SK-N-SH (cell line): ENCODE results near the gene GUCA2B.

Experiments used
- GABPA ChIP-seq: IDR thresholded peaks from 2 replicates; pipeline ENCODE4 v1.4.0; 2012; ENCODE audit warnings: low read depth, mild to moderate bottlenecking
- POLR2AphosphoS5 ChIP-seq: IDR thresholded peaks from 2 replicates; pipeline ENCODE4 v1.6.1; 2012; ENCODE audit warnings: low read depth, low read length
- RCOR1 ChIP-seq: fragments of 150-350 bp; IDR thresholded peaks from 2 replicates; pipeline ENCODE4 v1.6.1; 2017; ENCODE audit warnings: antibody characterized with exemption, low read length
- SIN3A ChIP-seq: IDR thresholded peaks from 2 replicates; pipeline ENCODE4 v1.6.1; 2012; ENCODE audit warnings: low read depth, mild to moderate bottlenecking, low read length, moderate library complexity, borderline replicate concordance
- TF ChIP-seq, protein P1 (sequence below): fragments of 150-350 bp; IDR thresholded peaks from 2 replicates; pipeline ENCODE4 v1.6.1; 2017; ENCODE audit warnings: antibody characterized with exemption, low read length, low read depth, borderline replicate concordance
- TF ChIP-seq, protein P2 (sequence below): fragments of 200-600 bp; sonication (generic); IDR thresholded peaks from 2 replicates; pipeline ENCODE4 v1.6.1; 2017; ENCODE audit warnings: antibody characterized with exemption, mild to moderate bottlenecking, moderate library complexity
- TF ChIP-seq, protein P3 (sequence below): IDR thresholded peaks from 2 replicates; pipeline ENCODE4; 2012
- TF ChIP-seq, protein P4 (sequence below): IDR thresholded peaks from 2 replicates; pipeline ENCODE4 v1.6.1; 2012; ENCODE audit warnings: mild to moderate bottlenecking, low read depth, low read length, moderate library complexity

DNA sequence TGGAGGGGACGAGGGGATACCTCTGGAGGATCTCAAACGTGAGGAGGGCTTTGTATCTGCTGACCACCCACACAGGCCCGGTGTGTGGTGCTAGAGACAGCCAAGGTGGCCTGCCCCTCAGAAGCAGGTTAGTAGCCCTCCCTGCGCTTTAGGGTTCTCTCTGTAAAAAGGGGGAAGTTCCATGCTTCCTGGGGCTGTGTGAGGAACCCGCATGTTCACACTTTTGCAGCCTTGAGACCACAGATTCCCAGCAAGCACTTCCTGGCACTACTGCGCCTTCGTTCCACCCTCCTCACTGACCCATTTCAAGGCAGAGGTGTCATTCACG is 7.9 kb upstream of the GUCA2B start:
- TF ChIP-seq, protein P1, sequence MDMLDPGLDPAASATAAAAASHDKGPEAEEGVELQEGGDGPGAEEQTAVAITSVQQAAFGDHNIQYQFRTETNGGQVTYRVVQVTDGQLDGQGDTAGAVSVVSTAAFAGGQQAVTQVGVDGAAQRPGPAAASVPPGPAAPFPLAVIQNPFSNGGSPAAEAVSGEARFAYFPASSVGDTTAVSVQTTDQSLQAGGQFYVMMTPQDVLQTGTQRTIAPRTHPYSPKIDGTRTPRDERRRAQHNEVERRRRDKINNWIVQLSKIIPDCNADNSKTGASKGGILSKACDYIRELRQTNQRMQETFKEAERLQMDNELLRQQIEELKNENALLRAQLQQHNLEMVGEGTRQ: no peak
- TF ChIP-seq SIN3A (no peak), POLR2AphosphoS5 (no peak), RCOR1 (no peak), GABPA (no peak)
- TF ChIP-seq, protein P2, sequence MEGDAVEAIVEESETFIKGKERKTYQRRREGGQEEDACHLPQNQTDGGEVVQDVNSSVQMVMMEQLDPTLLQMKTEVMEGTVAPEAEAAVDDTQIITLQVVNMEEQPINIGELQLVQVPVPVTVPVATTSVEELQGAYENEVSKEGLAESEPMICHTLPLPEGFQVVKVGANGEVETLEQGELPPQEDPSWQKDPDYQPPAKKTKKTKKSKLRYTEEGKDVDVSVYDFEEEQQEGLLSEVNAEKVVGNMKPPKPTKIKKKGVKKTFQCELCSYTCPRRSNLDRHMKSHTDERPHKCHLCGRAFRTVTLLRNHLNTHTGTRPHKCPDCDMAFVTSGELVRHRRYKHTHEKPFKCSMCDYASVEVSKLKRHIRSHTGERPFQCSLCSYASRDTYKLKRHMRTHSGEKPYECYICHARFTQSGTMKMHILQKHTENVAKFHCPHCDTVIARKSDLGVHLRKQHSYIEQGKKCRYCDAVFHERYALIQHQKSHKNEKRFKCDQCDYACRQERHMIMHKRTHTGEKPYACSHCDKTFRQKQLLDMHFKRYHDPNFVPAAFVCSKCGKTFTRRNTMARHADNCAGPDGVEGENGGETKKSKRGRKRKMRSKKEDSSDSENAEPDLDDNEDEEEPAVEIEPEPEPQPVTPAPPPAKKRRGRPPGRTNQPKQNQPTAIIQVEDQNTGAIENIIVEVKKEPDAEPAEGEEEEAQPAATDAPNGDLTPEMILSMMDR: no peak
- TF ChIP-seq, protein P3, sequence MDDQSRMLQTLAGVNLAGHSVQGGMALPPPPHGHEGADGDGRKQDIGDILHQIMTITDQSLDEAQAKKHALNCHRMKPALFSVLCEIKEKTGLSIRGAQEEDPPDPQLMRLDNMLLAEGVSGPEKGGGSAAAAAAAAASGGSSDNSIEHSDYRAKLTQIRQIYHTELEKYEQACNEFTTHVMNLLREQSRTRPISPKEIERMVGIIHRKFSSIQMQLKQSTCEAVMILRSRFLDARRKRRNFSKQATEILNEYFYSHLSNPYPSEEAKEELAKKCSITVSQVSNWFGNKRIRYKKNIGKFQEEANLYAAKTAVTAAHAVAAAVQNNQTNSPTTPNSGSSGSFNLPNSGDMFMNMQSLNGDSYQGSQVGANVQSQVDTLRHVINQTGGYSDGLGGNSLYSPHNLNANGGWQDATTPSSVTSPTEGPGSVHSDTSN: no peak
- TF ChIP-seq, protein P4, sequence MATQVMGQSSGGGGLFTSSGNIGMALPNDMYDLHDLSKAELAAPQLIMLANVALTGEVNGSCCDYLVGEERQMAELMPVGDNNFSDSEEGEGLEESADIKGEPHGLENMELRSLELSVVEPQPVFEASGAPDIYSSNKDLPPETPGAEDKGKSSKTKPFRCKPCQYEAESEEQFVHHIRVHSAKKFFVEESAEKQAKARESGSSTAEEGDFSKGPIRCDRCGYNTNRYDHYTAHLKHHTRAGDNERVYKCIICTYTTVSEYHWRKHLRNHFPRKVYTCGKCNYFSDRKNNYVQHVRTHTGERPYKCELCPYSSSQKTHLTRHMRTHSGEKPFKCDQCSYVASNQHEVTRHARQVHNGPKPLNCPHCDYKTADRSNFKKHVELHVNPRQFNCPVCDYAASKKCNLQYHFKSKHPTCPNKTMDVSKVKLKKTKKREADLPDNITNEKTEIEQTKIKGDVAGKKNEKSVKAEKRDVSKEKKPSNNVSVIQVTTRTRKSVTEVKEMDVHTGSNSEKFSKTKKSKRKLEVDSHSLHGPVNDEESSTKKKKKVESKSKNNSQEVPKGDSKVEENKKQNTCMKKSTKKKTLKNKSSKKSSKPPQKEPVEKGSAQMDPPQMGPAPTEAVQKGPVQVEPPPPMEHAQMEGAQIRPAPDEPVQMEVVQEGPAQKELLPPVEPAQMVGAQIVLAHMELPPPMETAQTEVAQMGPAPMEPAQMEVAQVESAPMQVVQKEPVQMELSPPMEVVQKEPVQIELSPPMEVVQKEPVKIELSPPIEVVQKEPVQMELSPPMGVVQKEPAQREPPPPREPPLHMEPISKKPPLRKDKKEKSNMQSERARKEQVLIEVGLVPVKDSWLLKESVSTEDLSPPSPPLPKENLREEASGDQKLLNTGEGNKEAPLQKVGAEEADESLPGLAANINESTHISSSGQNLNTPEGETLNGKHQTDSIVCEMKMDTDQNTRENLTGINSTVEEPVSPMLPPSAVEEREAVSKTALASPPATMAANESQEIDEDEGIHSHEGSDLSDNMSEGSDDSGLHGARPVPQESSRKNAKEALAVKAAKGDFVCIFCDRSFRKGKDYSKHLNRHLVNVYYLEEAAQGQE: no peak
